ENCODE results near the gene MAGI1.

MAGI1 gene

DNA sequence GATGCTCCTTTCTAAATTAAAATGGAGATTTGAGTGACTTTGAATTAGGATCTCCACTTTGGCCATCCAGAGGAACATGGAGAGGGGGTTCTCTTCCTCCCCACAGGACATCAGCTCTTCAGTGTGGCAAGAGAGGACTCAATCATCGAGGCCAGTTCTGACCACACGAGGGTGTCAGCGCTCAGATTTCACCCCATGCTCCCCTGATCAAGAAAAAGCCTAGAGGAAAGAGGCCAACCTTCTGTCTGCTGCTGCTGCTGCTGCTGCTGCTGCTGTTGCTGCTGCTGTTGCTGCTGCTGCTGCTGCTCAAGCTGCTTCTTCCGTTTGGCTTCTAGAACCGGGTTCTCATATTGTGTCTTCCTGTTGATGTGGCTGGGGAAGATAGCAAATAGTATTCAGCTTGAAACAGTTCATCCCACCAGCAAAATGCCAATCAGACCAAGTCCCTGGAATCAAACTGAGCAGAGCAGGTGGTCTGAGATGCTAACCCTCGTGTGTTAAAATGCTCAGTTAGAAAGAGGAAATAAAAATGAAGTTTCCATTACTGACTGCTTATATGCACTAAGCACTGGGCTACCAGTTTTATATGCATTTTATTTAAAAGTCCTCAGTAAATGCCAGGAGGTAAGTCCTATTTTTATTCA is 599.0 kb downstream of the MAGI1 start:
- peak in 47 of 56 donors; percentile 8 to 79 (median 38) for DNase-seq

DNA sequence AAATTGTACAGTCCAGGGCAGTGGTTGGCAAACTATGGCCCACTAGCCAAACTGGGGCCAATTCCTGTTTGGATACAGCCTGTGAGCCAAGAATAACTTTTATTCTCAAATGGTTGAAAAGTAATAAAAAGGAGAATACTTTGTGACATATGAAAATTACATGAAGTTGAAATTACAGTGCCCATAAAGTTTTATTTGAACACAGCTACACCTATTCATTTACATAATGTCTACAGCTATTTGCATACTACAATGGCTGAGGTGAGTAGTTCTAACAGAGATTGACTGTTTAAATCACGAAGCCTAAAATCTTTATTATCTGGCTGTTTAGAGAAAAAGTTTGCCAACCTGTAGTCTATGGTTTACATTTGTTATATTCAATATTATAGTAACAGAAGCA is 600.1 kb downstream of the MAGI1 start:
- no peak for DNase-seq

DNA sequence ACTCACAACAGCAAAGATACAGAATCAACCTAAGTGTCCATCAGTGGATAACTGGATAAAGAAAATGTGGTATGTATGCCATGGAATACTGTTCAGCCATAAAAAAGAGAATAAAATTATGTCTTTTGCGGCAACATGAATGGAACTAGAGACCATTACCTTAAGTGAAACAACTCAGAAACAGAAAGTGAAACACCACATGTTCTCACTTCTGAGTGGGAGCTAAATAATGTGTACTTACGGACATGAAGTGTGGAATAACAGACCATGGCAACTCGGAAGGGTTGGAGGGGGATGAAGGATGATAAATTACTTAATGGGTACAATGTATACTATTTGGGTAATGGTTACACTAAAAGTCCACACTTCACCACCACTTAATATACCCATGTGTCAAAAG is 600.6 kb downstream of the MAGI1 start:
- DNase-seq: no peak

DNA sequence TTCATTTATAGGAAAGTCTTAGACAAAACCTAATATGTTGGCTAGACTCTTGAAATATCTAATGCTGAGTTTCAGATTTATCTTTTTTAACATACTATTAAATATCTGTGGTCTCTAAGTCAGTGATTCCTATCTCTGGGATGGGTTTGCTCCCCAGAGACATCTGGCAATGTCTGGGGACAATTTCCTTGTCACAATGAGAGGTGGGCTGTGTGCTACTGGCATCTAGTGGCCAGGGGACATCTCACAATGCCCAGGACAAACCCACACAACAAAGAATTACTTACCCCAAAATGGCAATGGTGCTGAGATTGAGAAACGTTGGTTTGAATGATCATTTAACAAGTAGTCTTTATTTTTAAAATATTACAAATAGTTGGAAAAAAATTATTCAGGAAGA is 602.1 kb downstream of the MAGI1 start:
- DNase-seq: peak in 15 of 56 donors; percentile 1 to 38 (median 9)

DNA sequence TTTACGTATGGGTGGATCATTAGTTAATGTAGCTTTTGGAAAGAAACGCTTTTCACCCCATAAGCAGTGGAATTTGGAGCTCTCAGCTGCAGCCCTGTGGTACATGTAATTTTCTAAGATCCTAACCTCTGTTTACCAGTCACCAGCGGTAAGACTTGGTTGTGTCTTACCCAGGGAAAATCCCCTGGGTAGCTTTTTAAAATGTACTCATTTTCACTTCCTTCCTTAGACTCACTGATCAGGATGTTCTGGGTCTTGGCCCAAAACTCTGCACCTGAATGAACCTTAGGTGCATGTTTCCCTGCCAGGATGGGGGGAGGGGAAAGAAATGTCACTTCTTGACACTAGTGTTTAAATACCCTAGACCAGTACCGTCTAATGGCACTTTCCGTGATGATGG is 605.2 kb downstream of the MAGI1 start:
- no peak for DNase-seq

DNA sequence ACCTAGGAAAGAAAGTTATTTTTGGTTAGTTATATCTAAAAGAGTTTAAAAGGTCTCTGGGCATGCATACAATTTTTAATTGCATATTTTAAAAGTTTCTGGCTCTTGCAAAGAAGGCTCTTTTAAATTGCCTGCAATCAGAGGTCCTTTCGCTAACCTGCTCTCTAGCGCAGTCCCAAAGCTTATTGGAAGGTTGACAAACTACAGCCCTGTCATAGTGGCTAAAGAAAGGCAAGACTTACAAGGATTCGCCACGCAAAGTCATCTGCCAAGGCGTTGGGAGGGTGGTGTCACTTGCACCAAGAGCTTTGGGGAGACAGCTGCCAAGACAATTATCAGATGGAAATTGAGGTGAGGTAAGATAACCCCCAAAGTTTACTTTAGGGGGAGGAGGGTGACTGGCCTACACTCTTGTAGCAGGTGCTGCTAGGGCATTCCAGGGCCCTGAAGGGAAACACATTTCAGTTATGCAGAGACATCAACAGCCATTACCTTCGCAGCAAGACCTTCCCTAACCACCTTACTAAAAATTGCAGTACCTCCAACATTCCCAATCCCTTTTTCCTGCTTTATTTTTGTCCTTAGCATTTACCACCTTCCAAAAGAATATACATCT is 606.2 kb downstream of the MAGI1 start:
- DNase-seq: no peak

DNA sequence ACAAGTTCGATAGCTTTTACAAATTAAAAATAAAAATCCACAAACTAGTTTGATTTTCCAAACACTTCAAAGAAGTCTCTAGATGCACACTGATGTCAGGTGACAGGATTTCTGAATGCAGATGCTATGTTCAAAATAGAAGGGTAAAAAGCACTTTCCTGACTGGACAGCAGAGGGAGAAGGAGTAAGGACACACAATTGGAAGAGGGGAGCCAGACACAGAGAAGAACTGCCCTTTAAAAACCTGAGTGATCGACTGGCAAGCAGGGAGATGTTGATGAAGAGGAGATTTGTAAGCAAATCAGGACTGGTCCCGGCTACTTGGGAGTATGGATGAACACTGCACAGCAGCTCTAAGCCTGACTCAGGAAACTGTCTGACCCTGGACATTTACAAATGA is 612.8 kb downstream of the MAGI1 start:
- no peak for DNase-seq

DNA sequence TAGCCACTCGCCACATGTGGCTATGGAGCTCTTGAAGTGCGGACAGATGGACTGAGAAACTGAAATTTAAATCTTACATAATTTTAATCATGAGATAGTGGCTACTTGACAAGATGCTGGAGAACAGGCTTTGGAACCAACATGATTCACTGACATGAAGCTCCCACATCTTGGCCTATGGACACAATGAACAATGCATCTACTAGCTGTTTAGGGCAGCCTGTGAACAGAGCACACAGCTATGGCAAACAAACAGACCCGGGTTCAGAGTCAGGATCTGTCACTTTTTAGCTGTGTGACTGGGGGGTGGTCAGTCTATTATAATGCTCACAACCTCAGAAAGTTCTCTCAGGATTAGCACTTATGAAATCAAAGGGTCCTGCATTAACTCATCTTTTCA is 616.6 kb downstream of the MAGI1 start:
- peak in 5 of 56 donors; percentile 2 to 13 (median 7) for DNase-seq

DNA sequence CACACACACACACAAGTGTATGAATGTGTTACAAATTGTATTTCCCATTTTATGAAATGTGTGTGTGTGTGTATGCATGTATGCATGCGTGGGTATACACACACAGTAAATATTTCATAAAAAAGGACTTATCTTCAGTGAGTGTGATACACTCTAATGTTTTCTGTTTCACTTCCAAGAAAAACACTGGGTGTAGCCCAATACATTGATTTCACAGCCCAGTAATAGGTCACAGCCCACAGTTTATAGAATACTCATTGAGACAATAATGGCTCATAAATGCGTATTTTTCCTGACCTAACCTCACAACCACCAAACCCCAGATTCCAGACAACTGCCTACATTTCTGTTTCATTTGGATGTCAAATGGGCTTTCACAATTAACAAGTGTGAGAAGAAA is 619.5 kb downstream of the MAGI1 start:
- DNase-seq: no peak

DNA sequence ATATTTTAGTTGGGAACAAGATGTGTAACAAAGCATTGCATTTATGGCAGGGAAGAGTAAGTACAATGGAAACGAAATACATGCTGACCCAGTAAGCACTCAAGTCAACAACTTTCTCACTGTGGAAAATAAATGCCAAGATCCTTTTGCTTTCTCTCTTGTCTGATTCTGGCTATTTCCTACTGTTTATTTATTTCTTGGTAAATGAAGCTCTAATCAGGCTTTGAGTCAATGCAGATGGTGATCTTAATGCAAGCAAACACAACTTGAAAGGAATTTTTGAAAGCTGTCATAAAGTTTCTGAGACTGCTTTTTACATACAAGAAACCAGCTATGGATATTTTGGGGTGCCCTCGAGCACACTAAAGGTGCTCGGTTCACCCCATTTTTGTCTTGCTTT is 624.8 kb downstream of the MAGI1 start:
- no peak for DNase-seq

DNA sequence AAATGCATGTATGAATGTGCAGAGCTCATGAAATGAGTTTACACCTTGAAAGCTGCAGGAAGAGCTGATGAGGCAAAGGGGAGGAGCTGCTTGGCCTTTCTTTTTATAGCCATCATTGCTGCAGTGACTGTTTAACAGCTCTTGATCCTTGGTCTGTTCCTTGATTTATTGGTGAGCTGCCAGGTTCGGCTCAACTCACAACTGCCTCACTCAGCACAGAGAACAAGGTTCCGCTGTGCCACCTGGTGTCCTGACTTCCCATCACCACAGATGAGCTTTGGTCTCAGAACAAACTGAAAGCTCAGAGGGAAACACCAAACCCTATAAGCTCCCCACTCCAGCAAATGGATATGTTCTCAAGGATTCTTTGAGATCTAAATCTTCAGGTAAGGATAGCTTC is 626.1 kb downstream of the MAGI1 start:
- peak in 19 of 56 donors; percentile 3 to 43 (median 14) for DNase-seq

DNA sequence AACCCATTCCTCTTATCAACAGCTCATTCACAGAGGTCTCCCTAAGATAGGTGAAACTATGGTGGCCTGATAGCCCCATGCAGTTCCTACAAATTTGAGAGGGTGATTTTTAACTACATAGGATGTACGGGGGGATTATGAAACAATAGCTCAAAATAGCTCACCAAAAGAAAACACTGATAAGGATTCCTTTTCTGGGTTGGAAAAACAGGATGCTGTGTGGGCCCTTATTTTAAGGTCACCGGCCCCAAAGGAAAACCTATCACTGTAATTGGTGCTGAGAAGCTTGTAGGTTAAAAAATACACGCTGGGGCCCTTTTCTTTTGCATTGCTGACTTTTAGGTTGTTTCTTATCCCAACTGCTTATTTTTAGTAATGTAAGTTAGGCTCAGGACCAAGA is 627.4 kb downstream of the MAGI1 start:
- DNase-seq: no peak

DNA sequence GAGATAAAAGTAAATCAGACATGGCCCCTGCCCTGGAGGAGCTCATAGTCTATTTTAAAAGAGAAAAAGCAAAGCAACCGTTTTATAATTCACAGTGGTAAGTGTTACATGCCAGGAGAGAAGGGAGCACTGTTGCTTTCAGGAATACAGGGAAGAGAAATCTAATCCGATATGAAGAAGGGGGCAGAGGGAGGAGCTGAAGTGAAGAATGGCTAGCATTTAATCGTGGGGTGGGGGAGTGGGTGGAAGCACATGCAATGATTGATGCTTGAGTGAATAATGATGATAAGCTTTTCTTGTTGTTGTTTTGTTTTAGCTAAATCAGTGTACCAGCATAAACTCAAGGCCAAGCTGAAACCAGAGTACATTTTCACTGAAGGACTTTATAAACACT is 629.5 kb downstream of the MAGI1 start:
- DNase-seq: no peak

DNA sequence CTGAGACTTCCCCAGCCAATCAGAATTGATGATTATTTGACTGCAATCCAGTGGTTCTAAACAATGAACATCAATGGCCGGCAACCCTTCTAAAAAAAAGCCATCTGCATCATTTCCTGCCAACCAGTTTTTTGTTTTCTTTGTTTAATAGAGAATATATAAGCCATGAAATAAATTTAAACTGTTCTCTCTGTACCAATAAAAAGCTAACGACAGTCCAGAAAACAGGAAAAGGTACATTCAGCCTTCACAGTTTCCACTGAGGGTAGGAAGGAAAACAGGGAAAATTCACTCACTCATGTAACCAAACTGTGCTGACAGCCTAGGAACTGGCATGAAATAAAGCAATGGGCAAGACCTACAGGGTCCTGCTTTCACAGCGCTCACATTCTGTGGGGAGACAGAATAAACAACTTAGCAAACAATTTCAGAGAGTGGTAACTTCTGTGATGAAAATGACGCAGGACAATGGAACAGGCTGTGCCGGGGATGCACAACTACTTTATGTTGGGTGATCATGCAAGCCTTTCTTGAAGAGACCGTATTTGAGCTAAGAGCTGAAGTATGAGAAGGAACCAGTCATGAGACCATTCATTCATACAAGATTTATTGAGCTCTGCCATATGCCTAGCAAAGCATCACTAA is 630.1 kb downstream of the MAGI1 start:
- no peak for DNase-seq

DNA sequence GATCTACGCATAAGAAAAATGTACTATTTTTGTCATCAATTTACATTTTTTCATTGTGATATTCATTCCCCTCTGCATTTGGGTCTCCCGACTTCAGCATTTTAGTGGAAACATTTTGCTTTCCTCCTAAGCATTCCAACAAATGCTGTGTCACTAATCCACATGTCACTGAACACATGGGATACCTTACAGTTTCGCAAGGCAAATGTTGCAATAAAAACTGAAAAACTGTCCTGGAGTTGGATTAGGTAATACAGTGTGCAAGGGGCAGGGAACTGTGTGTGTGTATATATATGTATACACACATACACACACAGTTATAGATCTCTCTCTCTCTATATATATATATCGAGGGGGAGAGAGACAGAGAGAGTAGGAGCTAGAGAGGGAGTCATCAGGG is 632.2 kb downstream of the MAGI1 start:
- DNase-seq: no peak

DNA sequence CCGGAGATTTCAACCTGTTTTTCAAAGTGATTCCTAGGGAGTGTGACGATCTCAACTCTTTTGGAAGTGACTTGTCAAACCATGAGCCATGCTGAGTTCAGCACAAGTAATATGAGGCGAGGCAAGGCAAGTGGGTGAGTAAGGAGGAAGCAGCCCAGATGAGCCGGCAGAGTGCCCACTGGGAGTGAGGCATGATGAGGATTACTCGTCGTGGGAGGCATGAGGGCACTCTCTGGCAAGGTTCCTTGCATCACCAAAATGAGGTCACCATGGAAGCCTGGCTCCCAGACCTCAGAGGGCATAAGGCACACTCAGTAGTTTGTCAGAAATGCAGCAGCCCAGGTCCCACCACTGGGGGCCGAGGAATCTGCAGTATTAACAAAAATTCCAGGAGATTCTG is 636.1 kb downstream of the MAGI1 start:
- DNase-seq: peak in 14 of 56 donors; percentile 8 to 76 (median 22)

DNA sequence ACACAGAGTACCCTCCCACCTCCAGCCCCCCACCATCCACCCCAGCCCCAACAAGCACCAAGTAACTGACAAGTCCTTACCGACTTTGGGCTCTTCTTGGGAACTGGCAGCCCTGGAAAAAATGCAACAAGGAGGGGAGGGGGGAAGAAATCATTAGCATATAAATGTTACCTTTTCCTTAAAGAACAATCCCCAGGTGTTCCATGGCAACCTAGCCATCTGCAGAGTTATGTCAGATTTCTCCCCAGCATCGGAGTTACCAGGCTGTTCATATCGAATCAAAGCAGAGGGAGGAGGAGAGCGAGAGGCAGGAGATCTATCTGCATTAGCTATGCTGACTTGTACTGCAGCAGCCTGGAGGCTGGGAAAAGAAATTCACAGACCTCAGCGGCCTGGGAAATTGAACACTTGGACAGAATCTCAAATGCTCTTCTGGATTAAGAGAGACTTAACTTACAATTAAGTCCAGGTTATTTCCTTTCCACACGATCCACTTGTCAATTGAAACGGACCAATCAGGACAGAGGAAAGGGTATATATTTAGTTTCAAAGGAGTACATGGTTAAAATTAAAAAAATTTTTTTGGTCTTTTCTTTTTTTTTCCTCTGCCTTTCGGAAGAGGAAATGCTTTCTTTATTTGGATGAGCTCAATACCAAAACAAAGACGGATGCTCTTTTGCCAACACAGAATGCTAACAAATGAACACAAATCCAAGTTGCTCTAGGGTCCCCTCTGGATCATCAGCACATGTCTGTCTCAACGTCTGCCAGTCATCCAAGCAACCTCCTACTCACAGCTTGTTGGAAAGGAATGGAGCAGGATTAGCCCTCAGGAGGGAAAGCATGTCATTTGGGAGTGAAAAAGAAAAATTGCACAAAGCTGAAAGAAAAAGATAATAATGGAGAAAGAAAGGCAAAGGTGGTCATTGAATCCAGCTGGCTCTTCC is 637.1 kb downstream of the MAGI1 start:
- peak in 9 of 56 donors; percentile 6 to 48 (median 27) for DNase-seq

DNA sequence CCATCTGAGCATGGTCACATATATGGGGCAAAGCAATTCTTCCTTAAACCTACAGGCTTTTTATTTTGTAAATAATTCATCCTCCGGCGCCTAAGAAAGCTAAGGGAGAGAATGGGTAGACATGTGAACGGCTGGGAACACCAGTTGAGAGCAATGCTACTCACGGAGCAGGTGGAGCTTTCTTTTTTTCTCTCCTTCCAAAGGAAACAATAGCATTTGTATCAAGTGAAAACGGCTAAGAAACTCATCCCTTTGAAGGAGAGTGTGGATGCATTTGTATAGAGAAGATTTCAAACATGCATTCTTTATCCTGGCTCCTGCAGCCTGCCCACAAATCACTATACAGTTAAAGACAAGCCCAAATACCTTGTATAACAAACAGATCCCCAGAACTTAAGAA is 637.8 kb downstream of the MAGI1 start:
- DNase-seq: peak in 1 of 56 donors; percentile 30

DNA sequence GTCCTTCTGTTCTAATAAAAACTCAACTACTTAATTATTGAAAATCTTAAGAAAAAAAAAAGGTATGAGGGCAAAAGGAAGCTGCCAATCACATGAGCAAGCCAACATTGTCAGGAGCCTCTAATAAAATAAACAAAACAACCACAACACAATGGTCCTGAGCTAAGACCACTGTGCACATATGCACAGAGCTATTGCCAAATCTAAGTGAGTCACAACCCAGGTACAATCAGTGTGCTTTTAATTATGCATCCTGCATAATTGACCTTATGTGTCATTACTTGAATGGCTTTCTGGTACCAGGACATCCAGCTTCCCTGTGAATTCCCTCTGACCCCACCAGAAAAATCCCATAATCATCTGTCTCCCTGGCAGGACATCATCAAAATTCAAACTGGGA is 639.8 kb downstream of the MAGI1 start:
- DNase-seq: no peak

DNA sequence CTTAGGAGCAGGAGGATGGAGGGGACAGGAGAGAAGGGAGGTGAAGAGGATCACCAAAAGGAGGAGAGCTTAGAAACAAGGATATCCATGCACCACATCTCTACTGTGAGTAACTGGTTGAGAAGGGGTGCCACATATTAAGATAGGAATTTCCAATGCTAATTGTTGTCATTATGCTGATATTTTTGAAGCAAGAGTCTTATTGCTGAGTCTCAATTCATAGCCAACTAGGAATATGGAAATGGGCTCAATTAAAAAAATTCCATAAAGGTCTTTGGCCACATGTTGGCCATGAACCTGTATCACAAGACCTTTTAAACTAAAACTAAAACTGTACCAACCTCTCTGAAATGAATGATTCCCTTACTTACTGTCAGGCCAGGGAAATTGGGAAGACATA is 642.6 kb downstream of the MAGI1 start:
- DNase-seq: no peak

DNA sequence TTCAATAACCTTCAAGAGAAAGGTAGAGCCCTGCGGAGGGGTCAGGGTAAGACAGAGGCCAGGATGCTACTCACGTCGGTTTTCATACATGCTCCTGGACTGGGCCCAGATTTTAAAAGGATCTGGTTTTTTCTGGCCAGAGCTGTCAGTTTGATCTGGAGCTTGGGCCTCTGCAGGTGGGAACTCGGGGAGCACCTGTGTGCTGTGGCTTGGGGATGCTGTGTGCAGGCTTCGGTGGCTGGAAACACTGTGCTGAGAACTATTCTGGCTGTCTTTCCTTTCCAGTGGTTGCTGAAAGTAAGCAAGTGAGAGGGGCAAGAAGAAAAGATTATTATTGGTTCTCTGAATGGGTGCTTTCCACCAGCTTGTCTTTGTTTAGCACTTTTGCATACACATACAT is 647.6 kb downstream of the MAGI1 start:
- no peak for DNase-seq

DNA sequence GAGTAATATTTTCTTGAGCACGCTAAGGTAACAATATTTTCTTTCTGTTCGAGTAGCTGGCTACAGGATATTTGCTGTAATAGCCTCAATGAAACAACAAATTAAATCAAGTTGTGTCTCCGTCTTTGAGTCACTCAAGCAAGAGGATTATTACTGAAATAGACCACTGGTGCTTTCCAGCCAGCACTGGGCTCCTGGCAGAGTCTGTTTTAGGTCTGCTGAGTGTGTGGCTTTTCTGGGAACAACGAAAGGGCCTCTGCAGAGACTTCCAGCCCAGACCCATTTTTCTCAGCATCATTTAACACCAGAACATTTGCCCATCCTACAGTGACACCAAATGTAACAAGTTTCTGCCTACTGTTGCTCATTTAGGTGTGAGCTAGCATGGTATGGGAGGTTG is 652.9 kb downstream of the MAGI1 start:
- DNase-seq: peak in 5 of 56 donors; percentile 3 to 28 (median 12)
